ENCODE results near the gene LCE1B.

Gene LCE1B

GRCh38 chr1:152861374-152861773 lies 49.6 kb downstream of the LCE1B start:
- no peak for DNase-seq (ENCODE audit: low spot score)
